ENCODE data around the gene QDPR.

The QDPR gene

DNA sequence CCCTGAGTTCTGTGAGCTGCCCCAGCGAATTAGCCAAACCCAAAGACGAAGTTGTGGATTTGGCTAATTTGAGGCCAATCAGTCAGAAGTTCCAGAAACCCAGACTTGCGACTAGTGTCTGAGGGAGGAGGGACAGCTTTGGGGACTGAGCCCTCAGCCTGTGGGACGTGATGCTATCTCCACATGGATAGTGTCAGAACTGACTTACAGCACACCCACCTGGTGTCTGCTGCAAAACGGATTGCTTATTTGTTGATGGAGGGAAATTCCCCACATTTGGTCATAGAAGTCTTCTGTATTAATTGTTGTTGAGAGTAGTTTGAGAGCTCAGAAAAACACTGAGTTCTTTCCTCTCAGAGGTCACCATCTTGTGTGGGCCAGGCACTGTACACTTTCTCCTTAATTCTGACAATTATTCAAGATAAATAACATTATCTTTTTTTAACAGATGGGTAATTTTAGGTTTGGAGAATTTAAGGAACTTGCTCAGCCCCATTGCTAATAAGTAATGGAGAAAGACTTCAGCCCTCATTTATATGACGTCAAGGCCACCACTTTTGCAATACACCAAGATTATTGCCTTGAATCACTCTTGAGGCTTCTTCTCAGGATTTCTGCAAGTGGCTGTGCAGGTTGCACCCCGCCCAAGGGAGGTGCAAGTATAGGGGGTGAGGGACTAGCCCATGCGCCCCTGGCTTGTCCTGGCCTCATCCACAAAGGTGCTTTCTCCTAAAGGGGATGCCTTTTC, 19.8 kb upstream of the QDPR start:
- no peak for ATAC-seq
- TF ChIP-seq ZFP30 (CRISPR knock-in tag; IDR thresholded peaks at IDR 0.05) (no peak), TCF4 (CRISPR knock-in tag; IDR thresholded peaks at IDR 0.05; ENCODE audit: borderline replicate concordance) (no peak), BACH2 (CRISPR knock-in tag; IDR thresholded peaks at IDR 0.05; ENCODE audit: borderline replicate concordance) (no peak), ZC3H10 (CRISPR knock-in tag; IDR thresholded peaks at IDR 0.05) (no peak), RARB (CRISPR knock-in tag; IDR thresholded peaks at IDR 0.05) (no peak), TOX (CRISPR knock-in tag; IDR thresholded peaks at IDR 0.05; ENCODE audit: borderline replicate concordance) (no peak), ARNTL (CRISPR knock-in tag; IDR thresholded peaks at IDR 0.05; ENCODE audit: borderline replicate concordance, low read depth) (no peak), ISL1 (CRISPR knock-in tag; IDR thresholded peaks at IDR 0.05) (no peak), PPARA (CRISPR knock-in tag; IDR thresholded peaks at IDR 0.05; ENCODE audit: borderline replicate concordance) (no peak), ZNF565 (CRISPR knock-in tag; conservative IDR thresholded peaks at IDR 0.05; ENCODE audit: low read depth) (no peak), GLIS3 (CRISPR knock-in tag; IDR thresholded peaks at IDR 0.05) (no peak), ZNF8 (CRISPR knock-in tag; IDR thresholded peaks at IDR 0.05) (no peak)
- TF ChIP-seq, protein P1, sequence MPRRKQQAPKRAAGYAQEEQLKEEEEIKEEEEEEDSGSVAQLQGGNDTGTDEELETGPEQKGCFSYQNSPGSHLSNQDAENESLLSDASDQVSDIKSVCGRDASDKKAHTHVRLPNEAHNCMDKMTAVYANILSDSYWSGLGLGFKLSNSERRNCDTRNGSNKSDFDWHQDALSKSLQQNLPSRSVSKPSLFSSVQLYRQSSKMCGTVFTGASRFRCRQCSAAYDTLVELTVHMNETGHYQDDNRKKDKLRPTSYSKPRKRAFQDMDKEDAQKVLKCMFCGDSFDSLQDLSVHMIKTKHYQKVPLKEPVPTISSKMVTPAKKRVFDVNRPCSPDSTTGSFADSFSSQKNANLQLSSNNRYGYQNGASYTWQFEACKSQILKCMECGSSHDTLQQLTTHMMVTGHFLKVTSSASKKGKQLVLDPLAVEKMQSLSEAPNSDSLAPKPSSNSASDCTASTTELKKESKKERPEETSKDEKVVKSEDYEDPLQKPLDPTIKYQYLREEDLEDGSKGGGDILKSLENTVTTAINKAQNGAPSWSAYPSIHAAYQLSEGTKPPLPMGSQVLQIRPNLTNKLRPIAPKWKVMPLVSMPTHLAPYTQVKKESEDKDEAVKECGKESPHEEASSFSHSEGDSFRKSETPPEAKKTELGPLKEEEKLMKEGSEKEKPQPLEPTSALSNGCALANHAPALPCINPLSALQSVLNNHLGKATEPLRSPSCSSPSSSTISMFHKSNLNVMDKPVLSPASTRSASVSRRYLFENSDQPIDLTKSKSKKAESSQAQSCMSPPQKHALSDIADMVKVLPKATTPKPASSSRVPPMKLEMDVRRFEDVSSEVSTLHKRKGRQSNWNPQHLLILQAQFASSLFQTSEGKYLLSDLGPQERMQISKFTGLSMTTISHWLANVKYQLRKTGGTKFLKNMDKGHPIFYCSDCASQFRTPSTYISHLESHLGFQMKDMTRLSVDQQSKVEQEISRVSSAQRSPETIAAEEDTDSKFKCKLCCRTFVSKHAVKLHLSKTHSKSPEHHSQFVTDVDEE (CRISPR knock-in tag; IDR thresholded peaks at IDR 0.05), result no peak
- TF ChIP-seq, protein P2, sequence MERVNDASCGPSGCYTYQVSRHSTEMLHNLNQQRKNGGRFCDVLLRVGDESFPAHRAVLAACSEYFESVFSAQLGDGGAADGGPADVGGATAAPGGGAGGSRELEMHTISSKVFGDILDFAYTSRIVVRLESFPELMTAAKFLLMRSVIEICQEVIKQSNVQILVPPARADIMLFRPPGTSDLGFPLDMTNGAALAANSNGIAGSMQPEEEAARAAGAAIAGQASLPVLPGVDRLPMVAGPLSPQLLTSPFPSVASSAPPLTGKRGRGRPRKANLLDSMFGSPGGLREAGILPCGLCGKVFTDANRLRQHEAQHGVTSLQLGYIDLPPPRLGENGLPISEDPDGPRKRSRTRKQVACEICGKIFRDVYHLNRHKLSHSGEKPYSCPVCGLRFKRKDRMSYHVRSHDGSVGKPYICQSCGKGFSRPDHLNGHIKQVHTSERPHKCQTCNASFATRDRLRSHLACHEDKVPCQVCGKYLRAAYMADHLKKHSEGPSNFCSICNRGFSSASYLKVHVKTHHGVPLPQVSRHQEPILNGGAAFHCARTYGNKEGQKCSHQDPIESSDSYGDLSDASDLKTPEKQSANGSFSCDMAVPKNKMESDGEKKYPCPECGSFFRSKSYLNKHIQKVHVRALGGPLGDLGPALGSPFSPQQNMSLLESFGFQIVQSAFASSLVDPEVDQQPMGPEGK (CRISPR knock-in tag; IDR thresholded peaks at IDR 0.05; ENCODE audit: borderline replicate concordance), result no peak
- TF ChIP-seq, protein P3, sequence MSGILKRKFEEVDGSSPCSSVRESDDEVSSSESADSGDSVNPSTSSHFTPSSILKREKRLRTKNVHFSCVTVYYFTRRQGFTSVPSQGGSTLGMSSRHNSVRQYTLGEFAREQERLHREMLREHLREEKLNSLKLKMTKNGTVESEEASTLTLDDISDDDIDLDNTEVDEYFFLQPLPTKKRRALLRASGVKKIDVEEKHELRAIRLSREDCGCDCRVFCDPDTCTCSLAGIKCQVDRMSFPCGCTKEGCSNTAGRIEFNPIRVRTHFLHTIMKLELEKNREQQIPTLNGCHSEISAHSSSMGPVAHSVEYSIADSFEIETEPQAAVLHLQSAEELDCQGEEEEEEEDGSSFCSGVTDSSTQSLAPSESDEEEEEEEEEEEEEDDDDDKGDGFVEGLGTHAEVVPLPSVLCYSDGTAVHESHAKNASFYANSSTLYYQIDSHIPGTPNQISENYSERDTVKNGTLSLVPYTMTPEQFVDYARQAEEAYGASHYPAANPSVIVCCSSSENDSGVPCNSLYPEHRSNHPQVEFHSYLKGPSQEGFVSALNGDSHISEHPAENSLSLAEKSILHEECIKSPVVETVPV (CRISPR knock-in tag; IDR thresholded peaks at IDR 0.05), result no peak
- TF ChIP-seq, protein P4, sequence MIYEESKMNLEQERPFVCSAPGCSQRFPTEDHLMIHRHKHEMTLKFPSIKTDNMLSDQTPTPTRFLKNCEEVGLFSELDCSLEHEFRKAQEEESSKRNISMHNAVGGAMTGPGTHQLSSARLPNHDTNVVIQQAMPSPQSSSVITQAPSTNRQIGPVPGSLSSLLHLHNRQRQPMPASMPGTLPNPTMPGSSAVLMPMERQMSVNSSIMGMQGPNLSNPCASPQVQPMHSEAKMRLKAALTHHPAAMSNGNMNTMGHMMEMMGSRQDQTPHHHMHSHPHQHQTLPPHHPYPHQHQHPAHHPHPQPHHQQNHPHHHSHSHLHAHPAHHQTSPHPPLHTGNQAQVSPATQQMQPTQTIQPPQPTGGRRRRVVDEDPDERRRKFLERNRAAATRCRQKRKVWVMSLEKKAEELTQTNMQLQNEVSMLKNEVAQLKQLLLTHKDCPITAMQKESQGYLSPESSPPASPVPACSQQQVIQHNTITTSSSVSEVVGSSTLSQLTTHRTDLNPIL (CRISPR knock-in tag; IDR thresholded peaks at IDR 0.05; ENCODE audit: low read depth), result no peak

DNA sequence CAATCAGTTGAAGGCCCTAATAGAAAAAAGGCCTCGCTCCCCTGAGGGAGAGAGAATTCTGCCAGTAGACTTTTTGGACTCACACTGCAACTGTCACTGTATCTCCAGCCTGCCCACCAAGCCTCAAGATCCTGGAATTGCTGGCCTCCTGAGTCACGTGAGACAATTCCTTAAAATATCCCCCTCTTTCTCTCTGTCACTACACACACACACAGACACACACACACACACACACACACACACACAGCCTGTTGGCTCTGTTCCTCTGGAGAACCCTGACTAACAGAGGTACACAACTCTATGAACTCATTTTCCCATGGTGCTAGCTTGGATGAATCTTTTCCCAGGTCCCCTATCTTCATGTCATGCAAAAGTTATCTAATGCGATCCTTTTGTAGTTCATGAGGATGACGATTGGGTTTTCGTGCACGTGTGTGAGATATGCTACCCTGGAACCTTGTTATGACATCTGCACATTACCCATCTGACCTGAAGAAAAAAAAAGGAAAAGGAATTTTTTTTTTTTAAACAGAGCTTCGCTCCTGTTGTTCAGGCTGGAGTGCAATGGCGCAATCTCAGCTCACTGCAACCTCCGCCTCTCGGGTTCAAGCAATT, 16.8 kb upstream of the QDPR start:
- TF ChIP-seq PPARA (CRISPR knock-in tag; IDR thresholded peaks at IDR 0.05; ENCODE audit: borderline replicate concordance) (no peak), ZNF565 (CRISPR knock-in tag; conservative IDR thresholded peaks at IDR 0.05; ENCODE audit: low read depth) (no peak), ARNTL (CRISPR knock-in tag; IDR thresholded peaks at IDR 0.05; ENCODE audit: borderline replicate concordance, low read depth) (no peak), RARB (CRISPR knock-in tag; IDR thresholded peaks at IDR 0.05) (no peak), GLIS3 (CRISPR knock-in tag; IDR thresholded peaks at IDR 0.05) (no peak), SNAI2 (CRISPR knock-in tag; IDR thresholded peaks at IDR 0.05) (no peak), ESRRG (CRISPR knock-in tag; IDR thresholded peaks at IDR 0.05) (no peak), ISL1 (CRISPR knock-in tag; IDR thresholded peaks at IDR 0.05) (no peak), OSR1 (CRISPR knock-in tag; IDR thresholded peaks at IDR 0.05) (no peak), TCF4 (CRISPR knock-in tag; IDR thresholded peaks at IDR 0.05; ENCODE audit: borderline replicate concordance) (no peak), ZC3H10 (CRISPR knock-in tag; IDR thresholded peaks at IDR 0.05) (no peak)
- TF ChIP-seq, protein P2 (CRISPR knock-in tag; IDR thresholded peaks at IDR 0.05; ENCODE audit: borderline replicate concordance), result no peak
- TF ChIP-seq, protein P5, sequence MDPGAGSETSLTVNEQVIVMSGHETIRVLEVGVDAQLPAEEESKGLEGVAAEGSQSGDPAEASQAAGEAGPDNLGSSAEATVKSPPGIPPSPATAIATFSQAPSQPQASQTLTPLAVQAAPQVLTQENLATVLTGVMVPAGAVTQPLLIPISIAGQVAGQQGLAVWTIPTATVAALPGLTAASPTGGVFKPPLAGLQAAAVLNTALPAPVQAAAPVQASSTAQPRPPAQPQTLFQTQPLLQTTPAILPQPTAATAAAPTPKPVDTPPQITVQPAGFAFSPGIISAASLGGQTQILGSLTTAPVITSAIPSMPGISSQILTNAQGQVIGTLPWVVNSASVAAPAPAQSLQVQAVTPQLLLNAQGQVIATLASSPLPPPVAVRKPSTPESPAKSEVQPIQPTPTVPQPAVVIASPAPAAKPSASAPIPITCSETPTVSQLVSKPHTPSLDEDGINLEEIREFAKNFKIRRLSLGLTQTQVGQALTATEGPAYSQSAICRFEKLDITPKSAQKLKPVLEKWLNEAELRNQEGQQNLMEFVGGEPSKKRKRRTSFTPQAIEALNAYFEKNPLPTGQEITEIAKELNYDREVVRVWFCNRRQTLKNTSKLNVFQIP (CRISPR knock-in tag; IDR thresholded peaks at IDR 0.05; ENCODE audit: borderline replicate concordance, low read depth), result no peak
- ATAC-seq, result no peak
